HG02798 (cell line): ENCODE data around the gene ZNF451.
"Not testable (repeated sequence)": the region's sequence is repeated elsewhere in the genome, so short reads cannot be mapped to it uniquely, and the experiment has no call there.

Experiments used
- ATAC-seq: cut with Tn5 transposase; IDR thresholded peaks from one replicate; pipeline ENCODE4 v1.9.1; 2021; ENCODE audit warnings: mild to moderate bottlenecking; ENCODE audit not compliant: unreplicated experiment, poor library complexity

ZNF451 gene

GRCh38 chr6:57089265-57089664, 723 bp upstream of the ZNF451 start:
- ATAC-seq: no peak

DNA sequence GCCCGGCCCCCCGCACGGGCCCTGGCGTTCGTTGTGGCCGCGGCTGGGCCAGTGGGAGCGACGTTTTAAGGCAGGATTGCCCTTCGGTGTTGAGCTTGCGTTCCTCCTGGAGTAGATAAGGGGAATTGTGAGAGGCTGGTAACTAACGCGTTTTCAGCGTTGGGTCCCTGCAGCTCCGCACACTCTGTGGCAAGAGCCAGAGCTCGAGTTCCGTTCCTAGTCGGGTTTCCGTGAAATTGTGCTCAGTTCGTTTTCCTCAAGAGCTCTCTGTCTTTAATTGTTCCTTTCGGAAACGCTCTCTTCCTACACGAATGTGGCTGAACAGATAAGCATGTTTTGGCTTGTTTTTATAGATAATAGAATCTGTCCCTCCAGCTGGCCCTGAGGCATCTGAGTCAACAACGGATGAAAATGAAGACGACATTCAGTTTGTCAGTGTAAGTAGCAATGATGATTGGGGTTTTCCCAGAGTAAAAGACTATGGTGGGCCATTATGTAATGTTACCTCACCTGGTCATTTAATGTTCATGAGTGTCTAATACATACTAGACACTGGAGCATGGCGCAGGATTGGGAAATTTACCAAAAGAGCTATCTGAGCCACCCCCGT, 575 bp downstream of the ZNF451 start:
- ATAC-seq: peak; percentile 6

- not testable (repeated sequence) for ATAC-seq
Observed at GRCh38 chr6:57091375-57091774, 1.4 kb downstream of the ZNF451 start.

DNA sequence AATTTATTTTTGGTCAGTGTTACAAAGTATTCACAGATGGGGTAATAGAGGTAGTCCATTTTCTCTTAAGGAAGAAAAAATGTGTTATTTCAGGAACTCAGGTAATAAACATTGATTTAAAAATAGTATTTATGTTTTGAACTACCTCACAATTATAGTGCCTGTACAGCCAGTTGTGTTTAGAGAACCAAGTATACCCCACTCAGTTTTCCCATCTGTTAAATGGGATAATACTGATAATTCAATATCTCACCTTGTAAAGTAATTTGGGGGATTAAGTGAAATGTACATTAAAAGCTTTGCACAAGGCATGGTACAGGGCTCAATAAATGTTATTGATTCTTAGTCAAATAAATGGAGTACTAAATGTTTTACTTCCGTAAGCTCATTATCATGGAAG, 4.7 kb downstream of the ZNF451 start:
- ATAC-seq: no peak

DNA sequence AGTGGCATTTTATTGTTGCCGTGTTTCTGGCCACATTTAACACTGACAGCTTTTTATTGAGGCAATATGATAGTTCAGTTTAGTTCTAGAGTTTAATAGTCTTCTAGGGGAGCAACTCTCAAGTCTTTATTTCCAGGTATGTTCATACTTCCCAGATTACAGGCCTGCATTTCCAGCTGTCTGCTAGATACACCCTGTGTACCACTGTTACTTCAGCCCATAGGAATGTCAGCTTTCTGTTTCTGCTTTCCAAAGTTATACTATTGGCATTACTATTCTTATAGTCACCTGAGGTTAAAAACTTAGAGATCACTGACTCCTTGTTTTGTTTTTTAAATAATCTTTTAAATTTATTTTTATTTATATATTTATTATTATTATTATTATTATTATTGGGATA, 7.6 kb downstream of the ZNF451 start:
- ATAC-seq: no peak

GRCh38 chr6:57102976-57103375, 13.0 kb downstream of the ZNF451 start:
- no peak for ATAC-seq

DNA sequence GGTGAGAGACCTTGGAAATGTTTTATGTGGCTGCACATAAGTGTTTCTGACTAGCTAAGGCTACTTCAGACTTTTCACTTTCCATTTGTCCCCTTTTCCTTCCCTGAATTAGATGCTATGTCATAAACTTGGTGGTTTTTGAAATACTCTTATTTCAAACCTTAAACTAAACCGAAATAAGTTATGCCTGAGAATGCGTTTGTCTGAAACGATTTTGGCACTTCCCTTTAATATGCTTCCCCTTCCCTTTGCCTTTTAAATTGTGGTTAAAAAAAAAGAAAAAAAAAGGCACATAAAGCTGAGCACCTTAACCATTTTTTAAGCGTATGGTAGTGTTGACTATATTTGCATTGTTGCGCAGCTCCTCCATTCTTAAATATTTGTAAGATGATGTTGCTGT, 14.3 kb downstream of the ZNF451 start:
- no peak for ATAC-seq

DNA sequence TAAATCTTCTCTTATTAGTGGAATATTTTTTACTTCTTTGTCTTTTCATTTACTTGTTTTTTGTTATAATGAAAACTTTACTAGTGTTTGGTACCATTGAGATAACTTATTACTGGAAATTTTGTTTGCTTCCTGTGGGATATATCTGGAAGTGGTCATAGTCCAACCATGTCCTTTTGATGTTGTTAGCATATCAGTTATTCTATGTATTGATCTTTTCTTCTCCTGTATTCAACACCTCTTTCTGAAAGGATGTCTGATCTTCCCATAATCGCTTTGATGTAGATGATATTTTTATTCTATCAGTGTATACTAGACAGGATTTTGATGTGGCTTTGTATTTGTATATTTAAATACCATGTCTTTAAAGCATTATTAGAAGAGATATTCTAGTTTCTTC, 17.0 kb downstream of the ZNF451 start:
- no peak for ATAC-seq

DNA sequence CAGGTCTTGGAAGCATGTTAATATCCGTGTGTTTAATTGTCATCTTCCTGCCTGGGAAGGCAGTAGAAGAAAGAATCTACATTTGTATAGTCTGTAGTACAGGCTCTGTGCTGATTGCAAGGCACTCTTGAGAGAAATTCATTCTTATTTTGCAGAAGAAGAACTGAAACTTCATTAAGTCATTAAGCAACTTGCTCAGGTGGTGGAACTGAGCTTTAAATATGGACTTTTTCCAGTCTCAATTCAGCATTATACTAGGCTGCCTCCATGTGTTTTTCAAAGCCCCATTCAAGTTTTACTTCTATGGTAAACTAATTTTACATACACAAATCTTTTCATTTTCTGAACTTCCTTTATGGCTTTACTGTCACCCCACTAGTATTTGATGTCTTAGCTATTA, 18.7 kb downstream of the ZNF451 start:
- ATAC-seq: peak; percentile 92

DNA sequence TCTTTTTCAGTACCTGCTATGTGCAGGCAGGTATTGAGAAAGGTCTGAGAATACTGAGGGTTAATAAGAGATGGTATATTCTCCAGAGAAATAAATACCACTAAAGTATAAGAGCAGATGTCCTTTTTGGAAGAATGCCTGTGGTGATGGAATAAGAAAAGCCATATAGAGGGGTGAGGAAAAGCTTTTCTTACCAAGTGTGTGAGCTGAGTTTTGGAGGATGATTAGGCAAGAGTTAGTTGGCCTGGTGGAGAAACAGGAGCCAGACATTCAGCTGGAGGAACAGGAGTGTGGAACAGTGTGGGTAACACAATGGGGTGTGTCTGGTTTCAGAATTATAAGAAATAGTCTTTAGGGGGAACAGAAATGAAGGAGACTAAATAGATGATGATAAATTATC, 19.9 kb downstream of the ZNF451 start:
- no peak for ATAC-seq

GRCh38 chr6:57113105-57113504, 23.1 kb downstream of the ZNF451 start:
- ATAC-seq: no peak

DNA sequence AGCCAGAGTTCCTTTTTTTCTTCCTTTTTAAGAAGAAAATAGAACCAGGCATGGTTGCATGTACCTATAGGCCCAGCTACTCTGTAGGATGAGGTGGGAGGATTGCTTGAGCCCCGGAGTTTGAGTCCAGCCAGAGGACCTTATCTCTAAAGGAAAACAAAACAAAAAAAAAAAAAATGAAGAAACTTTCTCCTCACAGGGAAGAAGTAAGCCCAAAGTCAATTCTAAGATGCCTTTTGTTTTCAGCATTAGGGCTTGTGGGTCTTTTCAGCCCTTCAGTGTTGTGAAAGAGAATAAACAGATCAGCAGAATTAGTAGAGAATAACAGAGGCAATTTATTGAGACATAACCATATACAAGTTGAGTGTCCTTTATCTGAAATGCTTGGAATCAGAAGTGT, 26.8 kb downstream of the ZNF451 start:
- no peak for ATAC-seq

GRCh38 chr6:57117796-57118195, 27.8 kb downstream of the ZNF451 start:
- no peak for ATAC-seq

DNA sequence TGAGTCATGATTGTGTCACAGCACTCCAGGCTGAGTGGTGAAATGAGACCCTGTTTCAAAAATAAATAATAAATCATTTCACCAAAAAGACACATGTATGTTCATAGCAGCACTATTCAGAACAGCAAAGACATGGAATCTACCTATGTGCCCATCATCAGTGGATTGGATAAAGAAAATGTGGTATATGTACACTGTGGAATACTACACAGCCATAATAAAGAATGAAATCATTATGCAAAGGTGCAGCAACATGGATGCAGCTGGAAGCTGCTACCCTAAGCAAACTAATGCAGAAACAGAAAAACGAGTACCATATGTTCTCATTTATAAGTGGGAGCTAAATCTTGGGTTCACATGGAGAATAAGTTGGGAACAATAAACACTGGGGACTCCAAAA, 33.1 kb downstream of the ZNF451 start:
- ATAC-seq: no peak

GRCh38 chr6:57127763-57128162, 37.8 kb downstream of the ZNF451 start:
- ATAC-seq: no peak

GRCh38 chr6:57130661-57131177, 40.7 kb downstream of the ZNF451 start:
- ATAC-seq: no peak

DNA sequence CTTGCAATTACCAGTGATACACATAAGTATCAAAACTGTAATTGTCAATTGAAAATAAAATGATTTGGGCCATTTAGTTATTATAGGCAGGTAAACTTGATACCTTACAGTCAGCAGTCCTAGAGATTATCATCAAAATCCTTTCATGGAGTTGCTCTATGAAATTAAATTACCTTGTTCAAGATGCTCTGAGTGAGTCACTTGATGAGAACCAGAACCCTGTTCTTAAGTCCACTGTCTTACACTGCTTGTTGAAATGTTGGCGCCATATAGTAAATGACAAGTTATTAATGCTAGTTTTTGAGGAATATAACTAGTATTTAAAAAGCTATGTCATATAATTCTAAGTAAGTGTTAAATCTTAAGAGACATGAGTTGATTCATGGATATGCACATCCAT, 45.0 kb downstream of the ZNF451 start:
- no peak for ATAC-seq

GRCh38 chr6:57135885-57136284, 45.9 kb downstream of the ZNF451 start:
- no peak for ATAC-seq

GRCh38 chr6:57137350-57137749, 47.4 kb downstream of the ZNF451 start:
- no peak for ATAC-seq

DNA sequence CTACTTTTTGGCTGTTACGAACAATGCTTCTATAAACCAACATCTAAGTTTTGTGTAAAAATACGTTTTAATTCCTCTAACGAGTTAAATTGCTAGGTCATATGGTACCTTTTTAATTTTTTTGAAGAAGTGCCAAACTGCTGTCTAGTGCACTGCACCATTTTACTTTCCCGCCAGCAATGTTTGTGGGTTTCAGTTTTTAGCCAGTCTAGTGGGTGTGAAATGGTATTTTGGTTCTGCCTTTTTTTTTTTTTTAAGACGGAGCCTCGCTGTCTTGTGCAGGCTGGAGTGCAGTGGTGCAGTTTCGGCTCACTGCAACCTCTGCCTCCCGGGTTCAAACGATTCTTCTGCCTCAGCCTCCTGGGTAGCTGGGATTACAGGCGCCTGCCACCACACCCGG, 48.0 kb downstream of the ZNF451 start:
- ATAC-seq: no peak

GRCh38 chr6:57141451-57142177, 51.6 kb downstream of the ZNF451 start:
- no peak for ATAC-seq

- ATAC-seq: no peak
Observed at GRCh38 chr6:57142178-57142525, 52.2 kb downstream of the ZNF451 start.
